KMS-11 (cell line): ENCODE measurements around the gene UBE3A.

Experiments used
- H2AFZ ChIP-seq: fragments of 200-600 bp; sonication (generic); 2 replicates; pipeline ENCODE4 v1.6.1; 2016; ENCODE audit warnings: antibody characterized with exemption, mixed run types, low read depth
- H3K27ac ChIP-seq: fragments of 200-600 bp; sonication (generic); 2 replicates; pipeline ENCODE4 v1.6.1; 2016; ENCODE audit warnings: mild to moderate bottlenecking, mixed run types
- H3K27me3 ChIP-seq: fragments of 200-600 bp; sonication (generic); 2 replicates; pipeline ENCODE4 v1.6.1; 2017; ENCODE audit warnings: mild to moderate bottlenecking, low read depth, mixed run types, moderate library complexity; ENCODE audit not compliant: insufficient read depth
- H3K36me3 ChIP-seq: fragments of 200-600 bp; sonication (generic); 2 replicates; pipeline ENCODE4 v1.6.1; 2017; ENCODE audit warnings: mild to moderate bottlenecking, mixed run types; ENCODE audit not compliant: insufficient read depth
- H3K4me1 ChIP-seq: fragments of 200-600 bp; sonication (generic); 2 replicates; pipeline ENCODE4 v1.6.1; 2016; ENCODE audit warnings: mild to moderate bottlenecking, low read depth, mixed run types; ENCODE audit not compliant: poor library complexity, severe bottlenecking
- H3K4me2 ChIP-seq: fragments of 200-600 bp; sonication (generic); 2 replicates; pipeline ENCODE4 v1.7.0; 2016; ENCODE audit warnings: mild to moderate bottlenecking, mixed run types
- H3K4me3 ChIP-seq: fragments of 200-600 bp; sonication (generic); IDR thresholded peaks from 2 replicates; pipeline ENCODE4 v1.6.1; 2017; ENCODE audit warnings: low read depth, low read length, mixed read lengths; ENCODE audit not compliant: insufficient read depth
- H3K79me2 ChIP-seq: fragments of 200-600 bp; sonication (generic); 2 replicates; pipeline ENCODE4 v1.6.1; 2016; ENCODE audit warnings: low read depth, mixed run types; ENCODE audit not compliant: insufficient read depth
- H3K9ac ChIP-seq: fragments of 200-600 bp; sonication (generic); 2 replicates; pipeline ENCODE4 v1.6.1; 2016; ENCODE audit warnings: mild to moderate bottlenecking, mixed run types
- H4K20me1 ChIP-seq: fragments of 200-600 bp; sonication (generic); 2 replicates; pipeline ENCODE4 v1.6.1; 2016; ENCODE audit warnings: mild to moderate bottlenecking, mixed run types; ENCODE audit not compliant: insufficient read depth
- TF ChIP-seq, protein P1 (sequence below): fragments of 200-600 bp; sonication (generic); conservative IDR thresholded peaks from 2 replicates; pipeline ENCODE4 v1.6.1; 2017; ENCODE audit warnings: low read depth, mild to moderate bottlenecking, antibody characterized with exemption, low read length, moderate library complexity, mixed read lengths

The UBE3A gene

DNA sequence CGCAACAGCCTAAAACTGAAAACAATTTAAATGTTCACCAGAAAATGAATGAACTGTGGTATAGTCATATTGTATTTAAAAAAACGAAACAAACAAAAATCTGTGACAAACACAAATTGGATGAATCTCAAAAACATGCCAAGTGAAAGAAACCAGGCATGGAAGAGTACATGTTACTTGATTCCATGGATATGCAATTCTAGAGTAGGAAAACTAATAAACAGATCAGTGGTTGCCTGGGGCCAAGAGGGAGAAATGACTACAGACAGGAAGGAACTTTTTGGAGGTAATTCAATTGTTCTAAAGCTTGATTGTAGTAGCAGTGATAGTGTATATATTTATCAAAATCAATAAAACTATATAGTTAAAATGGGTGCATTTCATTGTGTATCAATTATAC lies 16.8 kb downstream of the UBE3A start:
- H3K9ac ChIP-seq, result no peak overlapping the region
- no peak overlapping the region for H3K4me2 ChIP-seq
- H3K79me2 ChIP-seq, result peaks cover 14% of the 10 kb centered on the region; the same call in 1 of the 2 replicates
- H3K27me3 ChIP-seq, result no peaks in the 10 kb centered on the region
- H3K4me3 ChIP-seq, result no peak overlapping the region
- H4K20me1 ChIP-seq, result no peaks in the 10 kb centered on the region
- H3K36me3 ChIP-seq, result no peaks in the 10 kb centered on the region
- TF ChIP-seq, protein P1, sequence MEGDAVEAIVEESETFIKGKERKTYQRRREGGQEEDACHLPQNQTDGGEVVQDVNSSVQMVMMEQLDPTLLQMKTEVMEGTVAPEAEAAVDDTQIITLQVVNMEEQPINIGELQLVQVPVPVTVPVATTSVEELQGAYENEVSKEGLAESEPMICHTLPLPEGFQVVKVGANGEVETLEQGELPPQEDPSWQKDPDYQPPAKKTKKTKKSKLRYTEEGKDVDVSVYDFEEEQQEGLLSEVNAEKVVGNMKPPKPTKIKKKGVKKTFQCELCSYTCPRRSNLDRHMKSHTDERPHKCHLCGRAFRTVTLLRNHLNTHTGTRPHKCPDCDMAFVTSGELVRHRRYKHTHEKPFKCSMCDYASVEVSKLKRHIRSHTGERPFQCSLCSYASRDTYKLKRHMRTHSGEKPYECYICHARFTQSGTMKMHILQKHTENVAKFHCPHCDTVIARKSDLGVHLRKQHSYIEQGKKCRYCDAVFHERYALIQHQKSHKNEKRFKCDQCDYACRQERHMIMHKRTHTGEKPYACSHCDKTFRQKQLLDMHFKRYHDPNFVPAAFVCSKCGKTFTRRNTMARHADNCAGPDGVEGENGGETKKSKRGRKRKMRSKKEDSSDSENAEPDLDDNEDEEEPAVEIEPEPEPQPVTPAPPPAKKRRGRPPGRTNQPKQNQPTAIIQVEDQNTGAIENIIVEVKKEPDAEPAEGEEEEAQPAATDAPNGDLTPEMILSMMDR, result no peak
- H3K27ac ChIP-seq, result no peak overlapping the region
- H3K4me1 ChIP-seq, result peaks cover 16% of the 10 kb centered on the region
- no peak overlapping the region for H2AFZ ChIP-seq

DNA sequence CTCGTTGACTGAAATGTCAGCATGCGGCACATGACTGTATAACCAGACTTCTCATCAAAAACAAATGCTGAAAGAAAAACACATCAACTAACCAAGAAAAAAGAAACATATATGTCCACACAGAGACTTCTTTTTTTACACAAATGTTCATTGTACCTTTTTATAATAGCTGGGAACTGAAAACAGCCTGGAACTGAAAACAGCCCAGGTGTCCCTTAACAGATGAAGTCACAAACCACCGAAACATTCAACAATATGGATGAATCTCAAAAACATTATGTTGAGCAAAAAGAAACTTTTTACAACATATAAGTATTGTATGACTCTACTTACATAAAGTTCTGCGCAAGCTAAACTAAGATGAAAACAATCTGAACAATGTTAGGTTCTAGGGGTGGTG lies 20.6 kb downstream of the UBE3A start:
- H3K27me3 ChIP-seq, result no peaks in the 10 kb centered on the region
- H3K4me1 ChIP-seq, result peaks cover 23% of the 10 kb centered on the region
- H3K27ac ChIP-seq, result peak overlapping the region; percentile 72; the same call in 1 of the 2 replicates
- no peaks in the 10 kb centered on the region for H3K36me3 ChIP-seq
- TF ChIP-seq, protein P1, result no peak
- no peak overlapping the region for H3K9ac ChIP-seq
- H3K4me3 ChIP-seq, result no peak overlapping the region
- peaks cover 40% of the 10 kb centered on the region; the same call in 1 of the 2 replicates for H3K79me2 ChIP-seq
- no peaks in the 10 kb centered on the region for H4K20me1 ChIP-seq
- H2AFZ ChIP-seq, result no peak overlapping the region
- H3K4me2 ChIP-seq, result peak overlapping the region; percentile 13; the same call in 1 of the 2 replicates

DNA sequence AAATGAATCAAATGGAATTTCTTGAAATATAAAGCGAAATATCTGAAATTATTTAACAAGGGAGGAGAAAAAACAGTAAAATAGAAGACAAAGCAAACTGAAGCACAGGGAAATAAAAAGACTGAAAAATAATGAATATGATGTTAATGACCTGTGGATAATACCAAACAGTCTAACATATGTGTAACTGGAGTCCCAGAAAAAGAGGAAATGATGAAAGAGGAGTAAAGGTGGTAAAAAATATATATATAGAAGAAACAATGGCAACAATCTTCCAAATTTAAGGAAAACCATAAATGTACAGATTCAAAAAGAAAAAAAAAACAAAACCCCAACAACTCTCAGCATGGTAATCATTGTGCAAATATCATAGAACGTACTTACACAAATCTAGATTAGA lies 21.2 kb downstream of the UBE3A start:
- H3K36me3 ChIP-seq, result no peaks in the 10 kb centered on the region
- H3K27ac ChIP-seq, result peak overlapping the region; percentile 72; the same call in 1 of the 2 replicates
- TF ChIP-seq, protein P1, result no peak

DNA sequence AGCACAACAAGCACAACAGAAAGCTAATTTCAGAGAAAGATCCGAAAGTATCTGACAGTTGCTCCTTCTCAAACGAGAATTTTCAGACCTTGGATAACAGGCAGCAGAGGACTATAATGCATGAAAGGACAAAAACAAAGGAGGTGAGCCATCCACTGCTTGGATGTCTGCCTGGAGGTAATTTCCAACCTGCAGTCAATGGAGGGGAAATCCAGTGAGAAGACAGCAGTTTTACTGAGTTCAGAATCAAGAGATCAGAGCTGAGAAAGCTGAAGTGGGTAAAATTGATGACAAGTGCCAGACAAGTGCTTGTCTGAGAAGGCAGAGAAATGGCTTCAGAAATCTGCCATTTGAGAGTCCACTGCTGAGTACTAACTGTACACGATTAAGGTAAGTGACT lies 22.1 kb downstream of the UBE3A start:
- Histone ChIP-seq H3K27ac (peak overlapping the region; percentile 72), H4K20me1 (no peaks in the 10 kb centered on the region), H3K36me3 (no peaks in the 10 kb centered on the region), H3K4me2 (peak overlapping the region; percentile 21; the same call in 1 of the 2 replicates), H3K4me3 (no peak overlapping the region), H3K9ac (no peak overlapping the region; the same call in 1 of the 2 replicates), H3K79me2 (peaks cover 40% of the 10 kb centered on the region; the same call in 1 of the 2 replicates), H3K27me3 (no peaks in the 10 kb centered on the region), H2AFZ (no peak overlapping the region), H3K4me1 (peaks cover 23% of the 10 kb centered on the region)
- TF ChIP-seq, protein P1, result no peak

More for the DNA sequence above, 21.2 kb downstream of the UBE3A start:
- no peak overlapping the region for H2AFZ ChIP-seq
- H3K4me2 ChIP-seq, result peak overlapping the region; percentile 13; the same call in 1 of the 2 replicates
- H3K4me3 ChIP-seq, result no peak overlapping the region
- peaks cover 23% of the 10 kb centered on the region for H3K4me1 ChIP-seq
- no peaks in the 10 kb centered on the region for H3K27me3 ChIP-seq
- H4K20me1 ChIP-seq, result no peaks in the 10 kb centered on the region
- no peak overlapping the region for H3K9ac ChIP-seq
- peaks cover 40% of the 10 kb centered on the region; the same call in 1 of the 2 replicates for H3K79me2 ChIP-seq
